ENCODE results near the gene FAM53A. TPM values are rescaled to one million over a fixed set of nuclear protein-coding genes. Genes with fewer than 3 reads are reported as not detected.

Gene FAM53A
- total RNA-seq, 2 experiments from 2014 or later = 0.94 to 2.8 TPM

GRCh38 chr4:1703867-1704266 is 19.8 kb upstream of the FAM53A start:
- POLR2A ChIA-PET = no interaction called here
- CTCF ChIA-PET = interaction anchor here (0.6 to 1.8 kb wide), 3 partner anchors 15 to 300 kb away, joined by 3 to 6 read pairs (median 5); no protein-coding TSS in a partner anchor

GRCh38 chr4:1701671-1702070 is 17.6 kb upstream of the FAM53A start:
- POLR2A ChIA-PET = interaction anchor here (0.6 kb wide), 1 partner anchor 703 kb away, joined by 3 read pairs; no protein-coding TSS in a partner anchor
- CTCF ChIA-PET = interaction anchor here (1.8 kb wide), 1 partner anchor 8 kb away, joined by 9 read pairs; no protein-coding TSS in a partner anchor

- POLR2A ChIA-PET = interaction anchor here (0.7 kb wide), 1 partner anchor 12 kb away, joined by 5 read pairs; no protein-coding TSS in a partner anchor
- CTCF ChIA-PET = interaction anchor here (1.1 to 4.6 kb wide), 2 partner anchors 26 to 34 kb away, joined by 3 to 37 read pairs; partner anchors contain the start of genes TACC3 and TMEM129
Measured at GRCh38 chr4:1695913-1696312, 11.8 kb upstream of the FAM53A start.

DNA sequence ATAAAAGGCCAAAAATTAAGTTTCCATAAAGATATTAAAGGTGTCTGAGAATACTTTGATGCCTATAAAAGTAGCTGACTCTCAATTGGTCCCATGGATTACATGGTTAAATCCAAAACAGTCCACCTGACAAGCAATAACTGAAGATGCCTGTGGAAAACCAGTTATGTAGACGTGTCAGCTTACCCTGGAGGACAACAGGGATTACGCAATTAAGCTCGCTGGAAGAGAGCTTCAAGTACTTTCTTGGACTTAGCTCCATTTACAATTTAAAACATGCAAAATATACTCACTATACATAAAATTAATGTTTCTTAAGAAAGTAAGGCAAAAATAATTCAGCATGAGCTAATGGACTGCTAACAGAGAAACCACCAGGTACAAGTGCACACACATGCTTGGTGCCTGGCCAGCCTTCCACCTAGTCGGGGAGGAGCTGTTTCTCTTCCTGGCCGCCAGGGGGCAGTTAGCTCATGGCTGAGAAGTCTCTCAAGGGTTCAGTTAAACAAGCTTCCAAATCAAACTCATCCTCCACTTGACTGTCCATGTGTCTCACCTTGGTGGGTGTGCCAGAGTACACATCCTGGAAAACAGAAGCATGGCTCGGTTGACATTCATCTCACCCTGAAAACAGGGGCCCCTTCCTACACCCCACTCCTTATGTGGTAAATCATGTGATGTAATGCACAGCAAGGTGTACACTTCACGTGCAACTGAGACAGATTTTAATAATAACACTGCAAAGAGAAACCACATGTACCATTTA is 9.2 kb upstream of the FAM53A start:
- ChIA-PET CTCF (interaction anchor here (0.5 to 4.6 kb wide), 11 partner anchors 9 to 381 kb away, joined by 3 to 37 read pairs (median 9); partner anchors contain the start of genes SLBP, TACC3 and TMEM129), POLR2A (interaction anchor here (0.7 to 3.2 kb wide), 6 partner anchors 10 to 37 kb away, joined by 3 to 14 read pairs (median 4); partner anchors contain the start of gene SLBP)

GRCh38 chr4:1691737-1692373 is 7.7 kb upstream of the FAM53A start:
- CTCF ChIA-PET = interaction anchor here (0.5 to 4.6 kb wide), 7 partner anchors 9 to 148 kb away, joined by 4 to 37 read pairs (median 7); partner anchors contain the start of genes SLBP, TACC3 and TMEM129
- POLR2A ChIA-PET = interaction anchor here (3.2 kb wide), 1 partner anchor 21 kb away, joined by 14 read pairs; the partner anchor contains the start of gene SLBP

GRCh38 chr4:1690698-1691097 is 6.6 kb upstream of the FAM53A start:
- POLR2A ChIA-PET = interaction anchor here (3.2 kb wide), 1 partner anchor 22 kb away, joined by 14 read pairs; the partner anchor contains the start of gene SLBP

DNA sequence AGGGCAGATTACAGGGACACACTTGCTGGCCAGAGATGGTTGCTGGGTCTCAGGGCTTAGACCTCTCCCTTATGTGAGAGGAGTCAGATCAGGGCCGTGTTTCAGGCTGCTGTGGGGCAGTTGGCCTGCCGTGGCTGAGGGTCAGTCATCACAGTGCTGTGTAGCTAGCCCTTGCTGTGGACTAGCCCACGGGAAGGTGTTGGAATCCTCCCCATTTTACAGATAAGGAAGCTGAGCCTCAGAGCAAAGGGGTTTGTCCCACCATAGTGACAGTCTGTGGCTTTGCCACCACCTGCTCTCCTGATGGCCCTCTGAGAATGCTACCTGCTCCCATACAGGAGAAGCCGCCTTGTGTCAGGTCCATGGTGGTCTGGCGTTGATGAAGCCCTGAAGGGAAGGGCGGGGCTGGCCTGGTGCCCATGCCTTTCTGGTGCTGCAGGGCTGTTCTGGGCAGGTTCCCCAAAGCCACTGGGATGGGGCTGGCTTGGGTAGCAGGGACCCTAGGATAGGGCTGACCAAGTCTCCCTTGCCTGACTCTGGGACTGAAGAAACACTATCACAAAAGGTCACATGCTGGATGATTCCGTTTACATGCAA is 2.4 kb upstream of the FAM53A start:
- ChIA-PET CTCF (interaction anchor here (0.7 kb wide), 1 partner anchor 331 kb away, joined by 4 read pairs; no protein-coding TSS in a partner anchor), POLR2A (no interaction called here)

More at GRCh38 chr4:1690698-1691097, 6.6 kb upstream of the FAM53A start:
- CTCF ChIA-PET = interaction anchor here (0.7 to 1.7 kb wide), 3 partner anchors 20 to 108 kb away, joined by 4 to 7 read pairs (median 4); no protein-coding TSS in a partner anchor

DNA sequence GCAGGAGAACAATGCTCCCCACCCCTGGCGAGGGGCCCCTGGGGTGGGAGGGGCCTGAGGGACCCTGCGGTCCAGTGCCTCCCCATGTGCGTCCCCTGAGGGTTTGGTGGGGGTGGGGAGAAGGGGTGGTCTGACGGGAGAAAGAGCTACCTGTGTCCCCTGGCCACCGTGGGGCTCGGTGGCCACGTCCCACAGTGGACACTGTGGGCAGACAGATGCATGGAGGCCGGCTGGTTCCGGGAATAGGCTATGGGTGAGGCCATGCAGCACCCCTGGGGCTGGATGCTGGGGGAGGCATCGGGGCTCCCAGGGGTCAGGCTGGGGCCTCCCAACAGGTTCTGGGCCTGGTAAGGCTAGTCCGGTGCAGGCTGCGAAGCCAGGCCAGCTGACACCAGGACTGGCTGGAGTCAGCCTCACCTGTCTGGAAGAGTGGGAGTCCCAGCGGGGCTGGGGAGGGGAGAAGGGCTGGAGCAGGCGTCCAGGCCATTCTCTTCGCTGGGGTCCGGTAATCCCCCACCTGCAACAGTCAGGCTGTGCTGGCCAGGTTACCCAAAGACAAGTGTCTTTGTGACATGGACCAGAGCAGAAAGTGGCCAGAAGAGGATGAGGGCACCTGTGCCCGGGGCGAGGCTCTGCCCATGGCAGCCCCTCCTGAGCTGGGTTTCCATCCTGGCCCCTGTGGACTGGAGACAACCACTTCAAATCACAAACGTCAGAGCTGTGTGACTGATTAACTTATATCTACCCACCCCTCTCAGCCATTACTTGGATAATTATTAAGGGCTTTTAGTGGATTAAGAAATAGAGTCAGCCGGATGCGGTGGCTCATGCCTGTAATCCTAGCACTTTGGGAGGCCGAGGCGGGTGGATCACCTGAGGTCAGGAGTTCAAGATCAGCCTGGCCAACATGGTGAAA is 1.4 kb upstream of the FAM53A start:
- POLR2A ChIA-PET = interaction anchor here (1.3 kb wide), 1 partner anchor 27 kb away, joined by 3 read pairs; no protein-coding TSS in a partner anchor
- CTCF ChIA-PET = no interaction called here

DNA sequence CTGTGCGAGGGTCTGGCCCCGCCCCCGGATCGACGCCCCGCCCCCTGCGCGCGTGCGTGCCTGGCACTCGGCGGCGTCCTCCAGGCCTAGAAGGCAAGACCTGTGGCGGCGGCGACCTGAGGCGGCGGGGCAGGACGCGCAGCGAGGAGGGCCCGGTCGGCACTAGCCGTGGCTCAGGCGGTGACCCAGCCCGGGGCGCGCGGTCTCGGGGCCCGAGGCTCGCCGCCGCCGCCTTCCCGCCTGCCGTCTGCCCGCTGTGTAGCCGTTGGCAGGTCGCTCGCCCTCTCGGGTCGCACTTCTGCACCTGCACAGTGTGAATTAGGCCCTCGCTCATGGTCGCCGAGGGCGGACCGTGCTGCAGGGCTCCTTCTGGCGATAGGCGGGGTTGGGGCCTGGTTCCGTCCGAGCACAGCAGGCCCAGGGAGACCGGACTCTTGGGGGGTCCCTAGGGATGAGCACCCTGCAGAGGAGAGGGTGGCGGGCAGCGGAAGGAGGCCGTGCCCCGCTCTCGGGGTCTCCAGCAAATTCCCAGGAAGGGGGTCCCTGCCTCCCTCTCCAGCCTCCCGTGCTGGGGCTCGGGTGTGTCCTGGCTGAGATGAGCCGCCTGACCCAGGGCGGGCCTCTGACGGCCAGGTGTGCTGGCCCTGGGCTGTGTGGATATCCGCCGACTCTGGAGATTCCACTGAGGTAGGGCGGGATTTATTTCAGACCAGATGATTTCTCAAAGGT is 557 bp upstream of the FAM53A start:
- POLR2A ChIA-PET = interaction anchor here (1.3 kb wide), 1 partner anchor 28 kb away, joined by 3 read pairs; no protein-coding TSS in a partner anchor
- CTCF ChIA-PET = no interaction called here

DNA sequence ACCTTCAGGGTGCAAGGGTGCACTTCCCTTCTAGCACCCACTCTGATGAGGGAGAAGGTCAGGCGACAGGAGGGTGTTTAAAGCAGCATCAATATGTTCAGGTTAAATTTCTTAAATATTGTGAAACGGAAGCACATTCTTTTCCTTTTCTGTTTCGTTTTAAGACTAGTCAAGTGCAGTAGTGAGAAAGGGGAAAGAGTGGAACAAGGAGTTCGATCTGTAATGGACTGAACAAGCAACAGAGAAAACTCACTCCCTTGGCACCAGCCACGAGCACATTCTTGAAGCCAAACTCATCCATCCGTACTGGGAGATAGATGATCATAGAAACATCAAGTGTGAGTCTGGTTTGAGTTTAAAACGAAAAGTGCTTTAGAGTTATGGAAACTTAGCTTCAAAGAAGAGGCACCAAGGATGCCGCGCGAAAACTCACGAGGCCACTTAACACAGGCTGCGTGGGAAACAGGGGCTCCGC is 815 bp downstream of the FAM53A start:
- ChIA-PET CTCF (interaction anchor here (2.0 kb wide), 1 partner anchor 10 kb away, joined by 7 read pairs; no protein-coding TSS in a partner anchor), POLR2A (interaction anchor here (0.7 to 1.1 kb wide), 2 partner anchors 38 to 194 kb away, joined by 3 to 4 read pairs; partner anchors contain the start of genes TACC3 and TMEM129)

- ChIA-PET POLR2A (interaction anchor here (0.7 to 1.1 kb wide), 2 partner anchors 38 to 194 kb away, joined by 3 to 4 read pairs; partner anchors contain the start of genes TACC3 and TMEM129), CTCF (interaction anchor here (2.0 kb wide), 1 partner anchor 10 kb away, joined by 7 read pairs; no protein-coding TSS in a partner anchor)
Measured at GRCh38 chr4:1682860-1683259, 1.3 kb downstream of the FAM53A start.

DNA sequence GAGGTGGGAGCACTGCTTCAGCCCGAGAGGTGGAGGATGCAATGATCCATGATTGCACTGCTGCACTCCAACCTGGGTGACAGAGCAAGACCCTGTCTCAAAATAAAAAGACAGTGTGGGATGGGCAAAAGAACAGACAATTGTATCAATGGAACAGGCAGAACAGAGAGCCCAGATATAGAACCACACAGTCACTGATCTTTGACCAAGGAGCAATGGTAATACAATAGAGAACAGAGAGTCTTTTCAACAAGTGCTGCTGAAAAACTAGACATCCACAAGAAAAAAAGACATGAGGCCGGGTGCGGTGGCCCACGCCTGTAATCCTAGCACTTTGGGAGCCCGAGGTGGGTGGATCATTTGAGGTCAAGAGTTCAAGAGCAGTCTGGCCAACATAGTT is 5.9 kb downstream of the FAM53A start:
- ChIA-PET POLR2A (no interaction called here), CTCF (no interaction called here)

GRCh38 chr4:1676605-1677525 is 7.2 kb downstream of the FAM53A start:
- CTCF ChIA-PET = no interaction called here
- POLR2A ChIA-PET = no interaction called here

- CTCF ChIA-PET = no interaction called here
- POLR2A ChIA-PET = no interaction called here
Measured at GRCh38 chr4:1675802-1676137, 8.3 kb downstream of the FAM53A start.

GRCh38 chr4:1675136-1675801 is 8.8 kb downstream of the FAM53A start:
- POLR2A ChIA-PET = no interaction called here
- CTCF ChIA-PET = no interaction called here

DNA sequence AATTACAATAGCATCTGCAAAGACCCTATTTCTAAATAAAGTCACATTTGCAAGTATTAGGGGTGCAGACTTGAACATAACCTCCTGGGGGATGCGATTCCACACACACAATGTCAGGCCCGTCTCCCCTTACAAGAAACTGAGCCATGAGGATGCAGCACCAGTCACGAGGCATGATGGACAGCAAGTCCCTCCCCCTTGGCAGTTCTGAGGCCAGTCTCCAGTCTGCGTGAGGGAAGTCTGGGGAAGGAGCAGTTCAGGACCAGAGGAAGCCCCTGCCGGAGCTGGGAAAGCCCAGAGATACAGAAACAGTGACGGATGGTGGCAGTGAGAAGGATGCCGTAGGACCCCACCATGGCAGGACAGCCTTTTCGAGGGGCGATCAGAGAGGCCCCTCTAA is 9.4 kb downstream of the FAM53A start:
- POLR2A ChIA-PET = no interaction called here
- CTCF ChIA-PET = no interaction called here
